ENCODE measurements around the gene GXYLT2. TPM values are rescaled to one million over a fixed set of nuclear protein-coding genes. Genes with fewer than 3 reads are reported as not detected.

Gene GXYLT2
- total and polyA plus RNA-seq, 2 donors (not counting 1 experiment from before 2014, with no cell fraction given): 6.6 to 25.9 TPM

- TF ChIP-seq, protein P1, sequence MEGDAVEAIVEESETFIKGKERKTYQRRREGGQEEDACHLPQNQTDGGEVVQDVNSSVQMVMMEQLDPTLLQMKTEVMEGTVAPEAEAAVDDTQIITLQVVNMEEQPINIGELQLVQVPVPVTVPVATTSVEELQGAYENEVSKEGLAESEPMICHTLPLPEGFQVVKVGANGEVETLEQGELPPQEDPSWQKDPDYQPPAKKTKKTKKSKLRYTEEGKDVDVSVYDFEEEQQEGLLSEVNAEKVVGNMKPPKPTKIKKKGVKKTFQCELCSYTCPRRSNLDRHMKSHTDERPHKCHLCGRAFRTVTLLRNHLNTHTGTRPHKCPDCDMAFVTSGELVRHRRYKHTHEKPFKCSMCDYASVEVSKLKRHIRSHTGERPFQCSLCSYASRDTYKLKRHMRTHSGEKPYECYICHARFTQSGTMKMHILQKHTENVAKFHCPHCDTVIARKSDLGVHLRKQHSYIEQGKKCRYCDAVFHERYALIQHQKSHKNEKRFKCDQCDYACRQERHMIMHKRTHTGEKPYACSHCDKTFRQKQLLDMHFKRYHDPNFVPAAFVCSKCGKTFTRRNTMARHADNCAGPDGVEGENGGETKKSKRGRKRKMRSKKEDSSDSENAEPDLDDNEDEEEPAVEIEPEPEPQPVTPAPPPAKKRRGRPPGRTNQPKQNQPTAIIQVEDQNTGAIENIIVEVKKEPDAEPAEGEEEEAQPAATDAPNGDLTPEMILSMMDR (conservative IDR thresholded peaks at IDR 0.05 in 1 of 2, IDR thresholded peaks at IDR 0.05 in 1 of 2; ENCODE audit: low read depth in 1 of 2, low read length in 2 of 2): peak; percentile 32 to 33
- no peak for TF ChIP-seq EZH2 (IDR thresholded peaks at IDR 0.05; ENCODE audit: low read length, missing control alignments)
- no peaks in the 10 kb centered on the region for H3K27me3 ChIP-seq (ENCODE audit: control insufficient read depth, insufficient read depth, low read length)
- H3K9ac ChIP-seq (ENCODE audit: insufficient read depth, low read length): no peak overlapping the region
- no peaks in the 10 kb centered on the region for H3K79me2 ChIP-seq (ENCODE audit: control insufficient read depth, insufficient read depth, low read length)
- H3K4me2 ChIP-seq (ENCODE audit: extremely low read depth, insufficient read depth, low read length): peak overlapping the region; percentile 46
- H3K36me3 ChIP-seq (ENCODE audit: control insufficient read depth, insufficient read depth, low read length): no peaks in the 10 kb centered on the region
- no peaks in the 10 kb centered on the region for H3K9me3 ChIP-seq (ENCODE audit: control insufficient read depth, insufficient read depth, low read depth, low read length)
- H3K4me1 ChIP-seq (ENCODE audit: control insufficient read depth, extremely low read depth, insufficient read depth, low read length): peaks cover 22% of the 10 kb centered on the region
- H3K27ac ChIP-seq (ENCODE audit: insufficient read depth, low read length): peak overlapping the region; percentile 70
- H2AFZ ChIP-seq (ENCODE audit: low read length): no peak overlapping the region
- H4K20me1 ChIP-seq (ENCODE audit: control insufficient read depth, extremely low read depth, insufficient read depth, low read length): no peaks in the 10 kb centered on the region
- no peak overlapping the region for H3K4me3 ChIP-seq (replicated peaks in 1 of 4; ENCODE audit: control extremely low read depth in 1 of 4, insufficient read depth in 1 of 4, low read depth in 3 of 4, low read length in 4 of 4)
- DNase-seq (ENCODE audit: low read depth in 2 of 2): no peak
These were observed 5.0 kb downstream of the GXYLT2 start for GRCh38 chr3:72892870-72893269.

- Histone ChIP-seq H3K79me2 (ENCODE audit: control insufficient read depth, insufficient read depth, low read length) (no peaks in the 10 kb centered on the region), H3K36me3 (ENCODE audit: control insufficient read depth, insufficient read depth, low read length) (no peaks in the 10 kb centered on the region), H3K27me3 (ENCODE audit: control insufficient read depth, insufficient read depth, low read length) (no peaks in the 10 kb centered on the region), H3K9me3 (ENCODE audit: control insufficient read depth, insufficient read depth, low read depth, low read length) (no peaks in the 10 kb centered on the region), H3K27ac (ENCODE audit: insufficient read depth, low read length) (no peak overlapping the region), H3K4me1 (ENCODE audit: control insufficient read depth, extremely low read depth, insufficient read depth, low read length) (peaks cover 19% of the 10 kb centered on the region), H3K9ac (ENCODE audit: insufficient read depth, low read length) (no peak overlapping the region), H3K4me3 (replicated peaks in 1 of 4; ENCODE audit: control extremely low read depth in 1 of 4, insufficient read depth in 1 of 4, low read depth in 3 of 4, low read length in 4 of 4) (no peak overlapping the region), H3K4me2 (ENCODE audit: extremely low read depth, insufficient read depth, low read length) (no peak overlapping the region), H2AFZ (ENCODE audit: low read length) (no peak overlapping the region), H4K20me1 (ENCODE audit: control insufficient read depth, extremely low read depth, insufficient read depth, low read length) (no peaks in the 10 kb centered on the region)
- TF ChIP-seq, protein P1 (conservative IDR thresholded peaks at IDR 0.05 in 1 of 2, IDR thresholded peaks at IDR 0.05 in 1 of 2; ENCODE audit: low read depth in 1 of 2, low read length in 2 of 2): no peak
- no peak for TF ChIP-seq EZH2 (IDR thresholded peaks at IDR 0.05; ENCODE audit: low read length, missing control alignments)
- no peak for DNase-seq (ENCODE audit: low read depth in 2 of 2)
These were observed 7.2 kb downstream of the GXYLT2 start for GRCh38 chr3:72894976-72895552.

DNA sequence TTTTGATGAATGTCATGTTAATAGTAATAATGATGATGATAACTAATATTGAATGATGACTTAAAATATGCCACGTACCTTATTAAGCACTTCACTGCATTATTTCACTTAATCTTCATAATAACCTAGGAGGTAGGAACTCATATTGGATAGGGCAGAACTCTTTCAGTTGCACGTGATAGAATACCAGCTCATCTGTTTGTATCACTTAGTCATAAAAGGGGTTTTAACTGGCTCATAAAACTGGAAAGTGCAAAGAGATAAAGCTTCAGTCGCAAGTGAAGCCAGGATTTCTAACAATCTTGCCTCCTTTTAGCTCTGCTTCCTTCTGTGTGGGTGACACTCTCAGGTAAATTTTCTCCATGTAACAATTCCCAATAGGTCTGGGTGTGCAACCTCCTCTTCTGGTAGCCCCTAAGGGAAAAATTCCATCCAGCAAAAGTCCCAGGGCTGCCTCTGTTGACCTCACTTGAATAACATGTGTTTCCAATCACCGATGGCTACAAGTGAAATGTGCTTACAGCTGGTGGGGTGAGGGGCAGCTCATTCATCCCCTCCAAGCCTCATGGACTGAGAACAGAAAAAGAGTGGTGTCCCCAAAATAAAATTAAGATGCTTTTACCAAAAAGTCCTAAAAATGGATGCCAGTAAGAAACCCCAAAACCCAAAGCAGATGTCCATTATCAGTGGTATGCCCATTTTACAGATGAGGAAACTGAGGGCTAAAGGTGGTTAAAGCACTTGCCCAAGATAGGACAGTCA is 9.3 kb downstream of the GXYLT2 start:
- Histone ChIP-seq H3K27ac (ENCODE audit: insufficient read depth, low read length) (no peak overlapping the region), H3K4me1 (ENCODE audit: control insufficient read depth, extremely low read depth, insufficient read depth, low read length) (peaks cover 14% of the 10 kb centered on the region), H3K4me2 (ENCODE audit: extremely low read depth, insufficient read depth, low read length) (peak overlapping the region; percentile 17)

More for the DNA sequence above, 9.3 kb downstream of the GXYLT2 start:
- no peaks in the 10 kb centered on the region for H3K9me3 ChIP-seq (ENCODE audit: control insufficient read depth, insufficient read depth, low read depth, low read length)
- TF ChIP-seq, protein P1 (conservative IDR thresholded peaks at IDR 0.05 in 1 of 2, IDR thresholded peaks at IDR 0.05 in 1 of 2; ENCODE audit: low read depth in 1 of 2, low read length in 2 of 2): no peak
- no peak for TF ChIP-seq EZH2 (IDR thresholded peaks at IDR 0.05; ENCODE audit: low read length, missing control alignments)
- no peak overlapping the region for H3K4me3 ChIP-seq (replicated peaks in 1 of 4; ENCODE audit: control extremely low read depth in 1 of 4, insufficient read depth in 1 of 4, low read depth in 3 of 4, low read length in 4 of 4)
- no peaks in the 10 kb centered on the region for H3K36me3 ChIP-seq (ENCODE audit: control insufficient read depth, insufficient read depth, low read length)
- H4K20me1 ChIP-seq (ENCODE audit: control insufficient read depth, extremely low read depth, insufficient read depth, low read length): no peaks in the 10 kb centered on the region
- no peaks in the 10 kb centered on the region for H3K79me2 ChIP-seq (ENCODE audit: control insufficient read depth, insufficient read depth, low read length)
- H2AFZ ChIP-seq (ENCODE audit: low read length): no peak overlapping the region
- DNase-seq (ENCODE audit: low read depth in 2 of 2): peak; percentile 46 to 52
- no peaks in the 10 kb centered on the region for H3K27me3 ChIP-seq (ENCODE audit: control insufficient read depth, insufficient read depth, low read length)
- no peak overlapping the region for H3K9ac ChIP-seq (ENCODE audit: insufficient read depth, low read length)
